RPMI7951 (cell line): ENCODE results near the gene NRXN2. TPM values are rescaled to one million over a fixed set of nuclear protein-coding genes. Genes with fewer than 3 reads are reported as not detected.

ENCODE experiments used
- DNase-seq: peaks from one replicate; pipeline ENCODE4 v3.0.0-alpha.2; 2012; ENCODE audit warnings: low read depth
- total RNA-seq: library from RNA; depleted of rRNA; stranded (reverse); fragments of >200 nt; shearing (Covaris generic); gene quantifications from 2 replicates; pipeline ENCODE4 v1.2.3, GENCODE V29; 2014

NRXN2 gene
- total RNA-seq, 1 experiment from 2014 or later, result 0.36 TPM

- DNase-seq, result no peak
These were observed 20.9 kb upstream of the NRXN2 start, which contains the start of gene RASGRP2 for GRCh38 chr11:64743591-64744543. TSS of gene RASGRP2 (minus strand) at chr11:64744142. CDS start at chr11:64742866, 1,276 bp downstream.

- DNase-seq, result no peak
These were observed 20.0 kb upstream of the NRXN2 start for GRCh38 chr11:64742889-64743590.

- no peak for DNase-seq
These were observed 19.3 kb upstream of the NRXN2 start for GRCh38 chr11:64742087-64742888.

- no peak for DNase-seq
These were observed 18.5 kb upstream of the NRXN2 start for GRCh38 chr11:64741375-64742086.

GRCh38 chr11:64739871-64740270, 16.9 kb upstream of the NRXN2 start:
- no peak for DNase-seq

- no peak for DNase-seq
These were observed 13.7 kb upstream of the NRXN2 start for GRCh38 chr11:64736654-64737053.

- DNase-seq, result no peak
These were observed 12.8 kb upstream of the NRXN2 start for GRCh38 chr11:64735725-64736259.

GRCh38 chr11:64734811-64735724, 12.1 kb upstream of the NRXN2 start:
- no peak for DNase-seq

- no peak for DNase-seq
These were observed 8.6 kb upstream of the NRXN2 start for GRCh38 chr11:64731601-64732000.

- DNase-seq, result no peak
These were observed 6.9 kb upstream of the NRXN2 start for GRCh38 chr11:64729851-64730382.

- no peak for DNase-seq
These were observed 5.9 kb upstream of the NRXN2 start for GRCh38 chr11:64728757-64729365.

- DNase-seq, result no peak
These were observed 4.0 kb upstream of the NRXN2 start for GRCh38 chr11:64726867-64727530.

- DNase-seq, result no peak
These were observed 3.2 kb upstream of the NRXN2 start for GRCh38 chr11:64726211-64726641.

GRCh38 chr11:64724863-64725532, 2.0 kb upstream of the NRXN2 start:
- DNase-seq, result no peak

GRCh38 chr11:64723907-64724862, 1.2 kb upstream of the NRXN2 start:
- no peak for DNase-seq

- no peak for DNase-seq
These were observed 594 bp downstream of the NRXN2 start for GRCh38 chr11:64722141-64723065.
